ENCODE measurements around the gene WASF2.

GRCh38 chr1:27513528-27513927, 23.6 kb upstream of the WASF2 start:
- no peak for TF ChIP-seq EZH2phosphoT487 (IDR thresholded peaks at IDR 0.05)
- TF ChIP-seq, protein P1, sequence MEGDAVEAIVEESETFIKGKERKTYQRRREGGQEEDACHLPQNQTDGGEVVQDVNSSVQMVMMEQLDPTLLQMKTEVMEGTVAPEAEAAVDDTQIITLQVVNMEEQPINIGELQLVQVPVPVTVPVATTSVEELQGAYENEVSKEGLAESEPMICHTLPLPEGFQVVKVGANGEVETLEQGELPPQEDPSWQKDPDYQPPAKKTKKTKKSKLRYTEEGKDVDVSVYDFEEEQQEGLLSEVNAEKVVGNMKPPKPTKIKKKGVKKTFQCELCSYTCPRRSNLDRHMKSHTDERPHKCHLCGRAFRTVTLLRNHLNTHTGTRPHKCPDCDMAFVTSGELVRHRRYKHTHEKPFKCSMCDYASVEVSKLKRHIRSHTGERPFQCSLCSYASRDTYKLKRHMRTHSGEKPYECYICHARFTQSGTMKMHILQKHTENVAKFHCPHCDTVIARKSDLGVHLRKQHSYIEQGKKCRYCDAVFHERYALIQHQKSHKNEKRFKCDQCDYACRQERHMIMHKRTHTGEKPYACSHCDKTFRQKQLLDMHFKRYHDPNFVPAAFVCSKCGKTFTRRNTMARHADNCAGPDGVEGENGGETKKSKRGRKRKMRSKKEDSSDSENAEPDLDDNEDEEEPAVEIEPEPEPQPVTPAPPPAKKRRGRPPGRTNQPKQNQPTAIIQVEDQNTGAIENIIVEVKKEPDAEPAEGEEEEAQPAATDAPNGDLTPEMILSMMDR (IDR thresholded peaks at IDR 0.05) = no peak
- no peak for TF ChIP-seq EZH2 (IDR thresholded peaks at IDR 0.05)

All from neural progenitor cell (in vitro differentiated cells).